ENCODE measurements around the gene CNOT8.

The CNOT8 gene

DNA sequence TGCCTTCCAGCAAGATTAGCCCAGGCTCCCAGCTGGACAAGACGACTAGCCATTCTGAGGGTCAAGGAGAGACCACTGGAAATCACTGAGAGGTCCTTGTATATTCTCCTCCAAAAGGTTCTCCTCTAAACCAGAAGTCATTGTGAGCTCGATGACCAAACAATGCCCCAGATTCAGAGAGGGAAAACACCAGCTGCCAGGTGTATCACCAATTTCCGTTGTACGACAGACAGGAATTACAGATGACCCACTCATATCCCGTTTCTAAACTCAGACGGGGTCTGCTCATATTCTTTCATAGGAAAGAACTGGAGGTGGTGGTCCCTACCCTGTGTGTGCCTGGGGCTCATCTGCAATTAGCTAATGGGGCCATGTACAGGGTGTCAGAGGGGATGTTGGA is 22.2 kb upstream of the CNOT8 start:
- no peak for DNase-seq

DNA sequence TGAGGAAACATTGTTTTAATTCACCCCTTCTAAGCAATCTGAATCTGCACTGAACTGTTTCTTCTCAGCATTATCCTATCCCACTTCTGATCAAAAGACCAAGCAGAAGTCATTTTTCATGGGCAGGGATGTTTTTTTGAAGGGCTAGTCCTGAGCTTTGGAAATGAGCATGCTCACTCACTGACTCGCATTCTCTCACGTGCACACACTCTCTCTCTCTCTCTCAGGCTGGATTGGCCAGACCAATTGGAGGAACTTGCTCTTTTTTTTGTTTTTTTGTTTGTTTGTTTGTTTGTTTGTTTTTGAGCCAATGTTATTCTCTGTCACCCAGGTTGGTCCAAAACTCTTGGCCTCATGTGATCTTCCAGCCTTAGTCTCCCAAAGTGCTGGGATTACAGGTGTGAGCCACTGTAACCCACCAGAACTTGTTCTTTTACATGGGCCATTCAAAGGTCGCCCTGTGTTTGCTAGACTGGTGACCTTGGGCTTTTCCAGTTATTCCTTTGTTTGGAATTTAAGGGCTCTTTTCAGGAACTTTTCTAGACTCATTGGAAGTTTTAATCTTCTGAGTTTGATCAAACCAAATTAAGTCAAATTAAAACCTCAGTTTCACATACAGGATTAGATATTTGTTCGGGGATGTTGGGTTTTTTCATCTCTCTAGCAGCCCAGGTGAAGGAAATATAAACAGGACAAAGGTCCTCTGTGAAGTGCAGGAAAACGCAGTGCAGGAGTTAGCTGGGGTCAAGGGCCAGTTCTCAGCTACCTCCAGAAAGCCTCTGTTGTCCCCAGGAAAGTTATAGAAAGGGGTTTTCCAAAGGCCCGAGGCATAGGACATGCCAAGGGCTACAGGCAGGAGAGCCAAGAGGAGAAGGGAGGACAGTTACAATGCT is 21.2 kb upstream of the CNOT8 start:
- DNase-seq: no peak

- DNase-seq: no peak
These were observed 17.8 kb upstream of the CNOT8 start for GRCh38 chr5:154840435-154841272.

DNA sequence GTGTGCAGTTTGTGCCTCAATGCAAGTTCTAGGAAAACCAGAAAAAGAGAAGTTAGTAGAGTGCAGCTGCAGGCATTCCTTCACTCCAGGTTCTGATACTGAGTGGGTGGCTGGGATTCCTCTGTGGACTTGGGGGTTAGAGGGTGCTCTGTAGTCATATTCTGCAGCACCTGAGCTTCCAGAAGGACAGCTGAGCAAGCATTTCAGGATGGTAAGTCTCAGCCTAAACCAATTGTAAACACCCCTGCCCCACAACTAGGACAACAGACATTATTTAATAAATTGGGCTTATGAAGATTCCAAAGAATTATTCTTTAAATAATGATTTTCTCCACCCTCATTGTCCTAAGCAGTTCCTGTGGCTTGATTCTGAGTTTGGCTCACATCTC is 17.2 kb upstream of the CNOT8 start:
- no peak for DNase-seq

- DNase-seq: no peak
These were observed 15.5 kb upstream of the CNOT8 start for GRCh38 chr5:154842689-154843530.

GRCh38 chr5:154844809-154845208 is 13.6 kb upstream of the CNOT8 start:
- DNase-seq: no peak

- no peak for DNase-seq
These were observed 9.1 kb upstream of the CNOT8 start for GRCh38 chr5:154849264-154849785.

DNA sequence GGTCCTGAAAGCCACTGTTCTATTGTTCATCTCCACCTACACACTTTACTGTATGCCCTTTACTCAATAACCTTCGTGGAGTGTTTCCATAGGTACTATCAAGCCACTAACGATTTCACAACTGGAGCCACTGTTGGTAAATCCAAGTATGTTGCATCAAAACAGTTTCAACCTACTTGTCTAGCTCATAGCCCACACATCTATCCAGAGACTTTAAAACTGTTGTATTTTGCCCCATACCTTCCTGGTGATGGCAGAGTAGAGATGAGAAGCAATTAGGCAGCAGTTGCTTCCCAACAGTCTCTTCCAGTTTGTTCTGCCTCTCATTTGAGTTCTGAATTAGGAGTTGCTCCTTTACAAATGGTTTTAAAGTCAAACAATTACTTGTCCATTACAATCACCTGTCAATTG is 8.6 kb upstream of the CNOT8 start:
- no peak for DNase-seq

- DNase-seq: peak; percentile 92
These were observed 8.0 kb upstream of the CNOT8 start, which contains the start of gene FAXDC2 for GRCh38 chr5:154850255-154851062. FAXDC2 (minus strand) TSS chr5:154850603; CDS start chr5:154838178, 12,425 bp downstream.

GRCh38 chr5:154851351-154851750 is 7.1 kb upstream of the CNOT8 start:
- DNase-seq: no peak

- DNase-seq: peak; percentile 98
These were observed 714 bp upstream of the CNOT8 start for GRCh38 chr5:154857530-154858296.

DNA sequence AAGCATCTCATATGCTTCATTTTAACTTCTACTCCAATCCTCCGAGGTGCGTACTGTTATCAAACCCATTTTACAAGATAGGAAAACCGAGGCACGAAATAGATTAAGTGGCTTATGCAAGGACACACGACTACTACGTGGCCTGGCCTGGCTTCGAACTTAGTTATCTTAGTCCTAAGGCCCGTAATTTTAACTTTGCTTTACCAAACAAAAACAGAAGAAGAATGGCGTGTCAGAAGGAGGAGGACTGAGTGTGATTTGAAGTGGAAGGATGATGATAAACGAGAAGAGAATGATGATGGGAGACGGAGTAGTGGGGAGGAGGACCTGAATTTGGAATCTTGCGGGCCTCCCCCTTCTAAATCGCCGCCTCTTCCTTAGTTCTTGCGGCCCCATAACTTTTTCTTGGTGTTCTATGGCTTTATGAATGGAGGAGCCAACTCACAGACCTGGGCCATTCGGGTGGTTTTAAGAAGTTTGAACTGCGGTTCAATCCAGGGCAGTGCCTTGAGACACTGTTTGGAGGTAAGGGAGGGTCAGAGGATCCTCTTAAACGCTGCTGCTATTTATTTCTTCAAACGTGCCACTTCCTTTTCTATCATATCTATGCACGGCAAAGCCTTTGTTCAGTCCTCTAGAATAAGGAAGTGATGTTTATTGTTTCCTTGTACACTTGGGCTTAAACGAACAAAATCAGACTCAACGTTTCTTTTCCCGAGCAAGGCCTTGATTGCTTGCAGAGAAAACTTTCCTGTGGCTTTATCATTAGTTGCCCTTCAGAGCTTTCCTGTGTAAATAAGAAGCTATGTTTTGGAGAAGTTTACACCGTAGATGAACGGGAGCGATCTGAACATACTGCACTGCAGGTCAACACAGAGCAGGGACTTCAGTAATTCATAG is 795 bp downstream of the CNOT8 start:
- no peak for DNase-seq

GRCh38 chr5:154860123-154860522 is 1.7 kb downstream of the CNOT8 start:
- DNase-seq: peak; percentile 31

DNA sequence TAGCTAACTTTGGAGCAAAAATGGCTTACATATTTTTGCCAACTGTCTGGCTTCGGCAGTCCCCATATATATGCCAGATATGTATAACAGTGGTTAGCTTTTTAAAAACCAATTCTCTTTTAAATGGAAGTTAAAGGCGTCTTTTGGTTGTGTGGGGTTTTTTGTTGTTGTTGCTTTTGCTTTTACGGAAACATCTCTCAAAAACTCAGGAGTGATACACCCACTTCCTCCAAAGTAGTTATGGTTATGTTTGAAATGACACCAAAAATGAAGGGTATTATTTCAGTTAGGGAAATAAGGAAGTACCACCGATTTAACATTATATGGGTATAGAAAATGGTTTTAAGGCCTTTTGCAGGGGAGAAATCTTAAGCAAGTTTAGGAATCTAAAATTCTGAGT is 2.3 kb downstream of the CNOT8 start:
- no peak for DNase-seq

- no peak for DNase-seq
These were observed 3.5 kb downstream of the CNOT8 start for GRCh38 chr5:154861946-154862345.

DNA sequence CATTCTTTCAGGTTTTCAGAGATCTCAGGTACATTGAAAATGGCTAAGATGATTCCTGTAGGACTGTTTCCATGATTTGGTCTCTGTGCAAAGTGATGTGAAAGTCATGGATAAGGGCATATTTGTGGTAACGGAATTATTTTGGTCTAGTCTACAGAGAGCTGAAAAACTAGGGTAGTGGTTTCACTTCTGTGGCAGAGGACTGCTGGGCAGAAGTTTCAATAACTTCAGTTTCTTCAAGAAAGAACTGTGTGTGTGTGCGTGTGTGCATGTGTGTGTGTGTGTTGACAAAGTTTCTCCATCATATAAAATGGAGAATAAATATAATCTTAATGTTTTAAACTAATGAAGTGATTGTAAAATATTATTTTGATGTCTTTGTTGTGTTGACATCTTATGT is 4.3 kb downstream of the CNOT8 start:
- no peak for DNase-seq

GRCh38 chr5:154863291-154864080 is 5.1 kb downstream of the CNOT8 start:
- DNase-seq: no peak

GRCh38 chr5:154865466-154866184 is 7.2 kb downstream of the CNOT8 start:
- no peak for DNase-seq

Data from femur (tissue), 1 donor.